ENCODE measurements around the gene PRKCE. TPM values are rescaled to one million over a fixed set of nuclear protein-coding genes. Genes with fewer than 3 reads are reported as not detected.

Gene PRKCE
- polyA plus RNA-seq, 3 donors: 1.3 to 7.7 (median 2.3) TPM

GRCh38 chr2:46096260-46096659 is 444.8 kb downstream of the PRKCE start:
- H3K9me3 ChIP-seq (replicated peaks in 1 of 2; ENCODE audit: control insufficient read depth in 1 of 2, insufficient read depth in 1 of 2, low read length in 2 of 2): peaks cover 0 to 2% of the 10 kb centered on the region in 2 donors
- peak in 1 of 3 donors; percentile 48 for DNase-seq

GRCh38 chr2:46097714-46098480 is 446.4 kb downstream of the PRKCE start:
- Histone ChIP-seq H3K9me3 (replicated peaks in 1 of 2; ENCODE audit: control insufficient read depth in 1 of 2, insufficient read depth in 1 of 2, low read length in 2 of 2) (peaks cover 0 to 2% of the 10 kb centered on the region in 2 donors), H2AFZ (ENCODE audit: insufficient read depth, low read depth, low read length, poor library complexity, severe bottlenecking) (no peak overlapping the region), H4K20me1 (ENCODE audit: insufficient read depth, low read length) (no peaks in the 10 kb centered on the region), H3K27ac (ENCODE audit: low read depth in 1 of 2, low read length in 2 of 2) (peak overlapping the region in 1 of 2 donors; percentile 50), H3K79me2 (ENCODE audit: insufficient read depth, low read length) (no peaks in the 10 kb centered on the region), H3K4me3 (replicated peaks in 1 of 3; ENCODE audit: low read depth in 2 of 3, low read length in 3 of 3) (no peak overlapping the region), H3K36me3 (replicated peaks in 1 of 2; ENCODE audit: control insufficient read depth in 1 of 2, insufficient read depth in 2 of 2, low read length in 2 of 2) (no peaks in the 10 kb centered on the region), H3K4me1 (ENCODE audit: control insufficient read depth in 1 of 2, insufficient read depth in 2 of 2, low read length in 2 of 2) (peaks cover 0 to 7% of the 10 kb centered on the region in 2 donors), H3K9ac (ENCODE audit: insufficient read depth, low read length, poor library complexity, severe bottlenecking) (no peak overlapping the region), H3K27me3 (ENCODE audit: control insufficient read depth in 2 of 2, insufficient read depth in 2 of 2, low read length in 2 of 2) (no peaks in the 10 kb centered on the region), H3K4me2 (replicated peaks; ENCODE audit: extremely low read depth, low read length, poor library complexity, severe bottlenecking) (no peak overlapping the region)
- WGBS (ENCODE audit: insufficient coverage): 11% methylated on average over 2 of the region's 4 CpGs
- Mint-ChIP-seq H3K4me3 (no peak overlapping the region), H3K27ac (peak overlapping the region in 4 of 7 donors; percentile 4 to 83 (median 26)), H3K36me3 (peaks cover 26 to 44% of the 10 kb centered on the region in 2 donors), H3K4me1 (peaks cover 8% of the 10 kb centered on the region), H3K9me3 (peaks cover 4 to 11% (median 7%) of the 10 kb centered on the region in 7 donors), H3K27me3 (ENCODE audit: low read depth in 3 of 3) (peaks cover 0 to 2% (median 0%) of the 10 kb centered on the region in 3 donors)
- intact Hi-C loops (cut with micrococcal nuclease): no loop called here
- peak; percentile 13 to 76 (median 30) for DNase-seq
- TF ChIP-seq CTCF (IDR thresholded peaks at IDR 0.05): no peak

More at GRCh38 chr2:46096260-46096659, 444.8 kb downstream of the PRKCE start:
- peaks cover 8% of the 10 kb centered on the region for H3K4me1 Mint-ChIP-seq
- Histone ChIP-seq H2AFZ (ENCODE audit: insufficient read depth, low read depth, low read length, poor library complexity, severe bottlenecking) (no peak overlapping the region), H3K4me2 (replicated peaks; ENCODE audit: extremely low read depth, low read length, poor library complexity, severe bottlenecking) (no peak overlapping the region), H3K27ac (ENCODE audit: low read depth in 1 of 2, low read length in 2 of 2) (no peak overlapping the region), H3K9ac (ENCODE audit: insufficient read depth, low read length, poor library complexity, severe bottlenecking) (no peak overlapping the region), H3K4me1 (ENCODE audit: control insufficient read depth in 1 of 2, insufficient read depth in 2 of 2, low read length in 2 of 2) (peaks cover 0 to 7% of the 10 kb centered on the region in 2 donors), H4K20me1 (ENCODE audit: insufficient read depth, low read length) (no peaks in the 10 kb centered on the region), H3K36me3 (replicated peaks in 1 of 2; ENCODE audit: control insufficient read depth in 1 of 2, insufficient read depth in 2 of 2, low read length in 2 of 2) (no peaks in the 10 kb centered on the region), H3K79me2 (ENCODE audit: insufficient read depth, low read length) (no peaks in the 10 kb centered on the region), H3K27me3 (ENCODE audit: control insufficient read depth in 2 of 2, insufficient read depth in 2 of 2, low read length in 2 of 2) (no peaks in the 10 kb centered on the region), H3K4me3 (replicated peaks in 1 of 3; ENCODE audit: low read depth in 2 of 3, low read length in 3 of 3) (no peak overlapping the region)
- peaks cover 27 to 40% of the 10 kb centered on the region in 2 donors for H3K36me3 Mint-ChIP-seq
- no CpG with 5 or more reads among the region's 1 CpG for WGBS (ENCODE audit: insufficient coverage)
- H3K9me3 Mint-ChIP-seq: peaks cover 4 to 11% (median 7%) of the 10 kb centered on the region in 7 donors
- H3K4me3 Mint-ChIP-seq: no peak overlapping the region
- intact Hi-C loops (cut with micrococcal nuclease): no loop called here
- no peak for TF ChIP-seq CTCF (IDR thresholded peaks at IDR 0.05)
- H3K27ac Mint-ChIP-seq: peak overlapping the region in 2 of 7 donors; percentile 41 to 58
- H3K27me3 Mint-ChIP-seq (ENCODE audit: low read depth in 3 of 3): peaks cover 0 to 2% (median 0%) of the 10 kb centered on the region in 3 donors
